HG03064 (cell line): ENCODE data around the gene SPDEF.

Source experiments
- ATAC-seq: cut with Tn5 transposase; IDR thresholded peaks from one replicate; pipeline ENCODE4 v1.9.1; 2021; ENCODE audit warnings: low read depth; ENCODE audit not compliant: unreplicated experiment

The SPDEF gene

GRCh38 chr6:34565722-34566137 is 9.6 kb upstream of the SPDEF start:
- no peak for ATAC-seq

- no peak for ATAC-seq
Observed at GRCh38 chr6:34564181-34564580, 8.1 kb upstream of the SPDEF start.

GRCh38 chr6:34563513-34563870 is 7.4 kb upstream of the SPDEF start:
- ATAC-seq, result no peak

- ATAC-seq, result no peak
Observed at GRCh38 chr6:34562861-34563512, 6.9 kb upstream of the SPDEF start.

GRCh38 chr6:34562350-34562749 is 6.2 kb upstream of the SPDEF start:
- ATAC-seq, result no peak

GRCh38 chr6:34561227-34561530 is 5.0 kb upstream of the SPDEF start:
- ATAC-seq, result no peak

- no peak for ATAC-seq
Observed at GRCh38 chr6:34560366-34561226, 4.5 kb upstream of the SPDEF start.

GRCh38 chr6:34559651-34560365 is 3.7 kb upstream of the SPDEF start:
- no peak for ATAC-seq

- ATAC-seq, result no peak
Observed at GRCh38 chr6:34558172-34558714, 2.1 kb upstream of the SPDEF start.

GRCh38 chr6:34557228-34557627 is 1.1 kb upstream of the SPDEF start:
- ATAC-seq, result no peak

- ATAC-seq, result no peak
Observed at GRCh38 chr6:34556493-34556892, 364 bp upstream of the SPDEF start.

GRCh38 chr6:34555328-34555727 is 801 bp downstream of the SPDEF start:
- ATAC-seq, result no peak

GRCh38 chr6:34555007-34555322 is 1.2 kb downstream of the SPDEF start:
- no peak for ATAC-seq

GRCh38 chr6:34554291-34555006 is 1.7 kb downstream of the SPDEF start:
- no peak for ATAC-seq

GRCh38 chr6:34553750-34554149 is 2.4 kb downstream of the SPDEF start:
- no peak for ATAC-seq

GRCh38 chr6:34553146-34553545 is 3.0 kb downstream of the SPDEF start:
- no peak for ATAC-seq

- ATAC-seq, result no peak
Observed at GRCh38 chr6:34552620-34553019, 3.5 kb downstream of the SPDEF start.

GRCh38 chr6:34551720-34552119 is 4.4 kb downstream of the SPDEF start:
- no peak for ATAC-seq

- no peak for ATAC-seq
Observed at GRCh38 chr6:34549804-34550202, 6.3 kb downstream of the SPDEF start.

GRCh38 chr6:34549026-34549803 is 6.9 kb downstream of the SPDEF start:
- no peak for ATAC-seq
